B cell (primary cell): Measurements from ENCODE around the gene FARSB. TPM values are rescaled to one million over a fixed set of nuclear protein-coding genes. Genes with fewer than 3 reads are reported as not detected.

Experiments
- ATAC-seq: fragments of 200-7000 bp; cut with Tn5 transposase; one replicate; pipeline ENCODE4 v1.10.0; 2021; ENCODE audit warnings: low read depth, mild to moderate bottlenecking, moderate number of reproducible peaks, moderate library complexity
- CTCF ChIA-PET: fragments of 350-600 bp; sonication (Branson Sonifier 250); formaldehyde crosslinking; loops from one replicate; lab custom pipeline; 2021; ENCODE audit warnings: antibody characterized with exemption, inconsistent platforms; lab: Charles Lee
- POLR2A ChIA-PET: fragments of 350-600 bp; sonication (Branson Sonifier 250); formaldehyde crosslinking; loops from one replicate; lab custom pipeline; 2021; ENCODE audit warnings: antibody characterized with exemption; lab: Charles Lee
- DNase-seq: peaks from one replicate; pipeline ENCODE4 v3.0.0; 2013
- H2AFZ ChIP-seq: 2 replicates; pipeline ENCODE4 v1.6.1; 2012; ENCODE audit warnings: mild to moderate bottlenecking, low read depth, low read length; ENCODE audit not compliant: insufficient read depth, poor library complexity, severe bottlenecking
- H3K27ac ChIP-seq, 2 donors: 1 replicate in 1 of 2; 2 replicates in 1 of 2; pipeline ENCODE4 v1.5.1; 2012 to 2013; ENCODE audit warnings: low read length in 2 of 2, mild to moderate bottlenecking in 2 of 2, moderate library complexity in 1 of 2
- H3K27me3 ChIP-seq, 4 experiments: fragments of 200-600 bp in 1 of 4; sonication (generic) in 1 of 4; replicated peaks in 1 of 4; 1 replicate in 2 of 4; 2 replicates in 2 of 4; pipeline versions ENCODE4 v1.6.1 to v1.7.0; 2013 to 2016; ENCODE audit warnings: low read length in 3 of 4, mild to moderate bottlenecking in 2 of 4, mixed read lengths in 1 of 4, moderate library complexity in 1 of 4; ENCODE audit not compliant: insufficient read depth in 4 of 4, control insufficient read depth in 3 of 4; ENCODE audit errors: control extremely low read depth in 1 of 4
- H3K36me3 ChIP-seq, 2 experiments: replicated peaks in 1 of 2; 1 replicate in 1 of 2; 2 replicates in 1 of 2; pipeline versions ENCODE4 v1.6.1 to v1.7.1; 2013; ENCODE audit warnings: low read length in 1 of 2; ENCODE audit not compliant: insufficient read depth in 2 of 2, control insufficient read depth in 1 of 2; ENCODE audit errors: control extremely low read depth in 1 of 2, extremely low read depth in 1 of 2
- H3K4me1 ChIP-seq, 2 donors: fragments of 200-600 bp in 1 of 2; sonication (generic) in 1 of 2; 1 replicate in 1 of 2; 2 replicates in 1 of 2; pipeline versions ENCODE4 v1.5.1 to v1.6.1; 2013 to 2017; ENCODE audit warnings: low read length in 2 of 2; ENCODE audit not compliant: control insufficient read depth in 2 of 2, insufficient read depth in 2 of 2
- H3K4me2 ChIP-seq: replicated peaks from 2 replicates; pipeline ENCODE3; 2012; ENCODE audit warnings: mild to moderate bottlenecking, low read depth, low read length; ENCODE audit not compliant: poor library complexity, severe bottlenecking
- H3K4me3 ChIP-seq, 5 experiments: fragments of 200-600 bp in 1 of 5; sonication (generic) in 1 of 5; 1 replicate in 3 of 5; 2 replicates in 2 of 5; pipeline versions ENCODE4 v1.5.1 to v1.7.0; 2011 to 2016; ENCODE audit warnings: low read length in 4 of 5, mild to moderate bottlenecking in 4 of 5, low read depth in 2 of 5, control low read depth in 1 of 5, moderate library complexity in 1 of 5; ENCODE audit not compliant: insufficient read depth in 1 of 5; ENCODE audit errors: control extremely low read depth in 1 of 5, extremely low read depth in 1 of 5
- H3K79me2 ChIP-seq: fragments of 200-600 bp; sonication (generic); one replicate; pipeline ENCODE4 v1.6.0; 2016; ENCODE audit warnings: low read length; ENCODE audit not compliant: control insufficient read depth, insufficient read depth
- H3K9ac ChIP-seq: fragments of 200-600 bp; sonication (generic); 2 replicates; pipeline ENCODE4 v1.6.1; 2017; ENCODE audit warnings: mild to moderate bottlenecking, low read length, moderate library complexity
- H3K9me3 ChIP-seq, 3 donors: one replicate each; pipeline versions ENCODE4 v1.6.1 to v1.7.1; 2013; ENCODE audit warnings: low read length in 2 of 3; ENCODE audit not compliant: control insufficient read depth in 2 of 3, insufficient read depth in 1 of 3; ENCODE audit errors: control extremely low read depth in 1 of 3
- H4K20me1 ChIP-seq: 2 replicates; pipeline ENCODE4 v1.6.0; 2012; ENCODE audit warnings: mild to moderate bottlenecking, low read length; ENCODE audit not compliant: insufficient read depth, control insufficient read depth, poor library complexity, severe bottlenecking
- H3K27ac Mint-ChIP-seq: one replicate; pipeline ENCODE4 v1.8.0; 2021; ENCODE audit warnings: mixed read lengths
- H3K27me3 Mint-ChIP-seq: one replicate; pipeline ENCODE4 v1.8.0; 2021; ENCODE audit warnings: mixed read lengths
- H3K4me1 Mint-ChIP-seq: one replicate; pipeline ENCODE4 v1.8.0; 2021; ENCODE audit warnings: mixed read lengths
- H3K4me3 Mint-ChIP-seq: one replicate; pipeline ENCODE4 v1.8.0; 2021; ENCODE audit warnings: mixed read lengths
- H3K9me3 Mint-ChIP-seq: one replicate; pipeline ENCODE4 v1.8.0; 2022; ENCODE audit warnings: mixed read lengths; ENCODE audit not compliant: insufficient read depth
- EZH2 ChIP-seq: IDR thresholded peaks from 2 replicates; pipeline ENCODE4 v1.6.1; 2012; ENCODE audit warnings: borderline replicate concordance, low read depth, mild to moderate bottlenecking, moderate library complexity, low read length; ENCODE audit not compliant: insufficient read depth, poor library complexity, severe bottlenecking
- WGBS: methylation state at CpG from one replicate; pipeline ENCODE4 v1.1.5; 2013; ENCODE audit warnings: missing lambda C conversion rate; ENCODE audit not compliant: insufficient coverage; 5-methylcytosine and 5-hydroxymethylcytosine counted together
- intact Hi-C: fragments of 100-400 bp; cut with micrococcal nuclease; formaldehyde crosslinking; loops from one replicate; pipeline ENCODE4 v1.10.0; 2022
- polyA plus RNA-seq: library from polyadenylated mRNA; depleted of rRNA; stranded (reverse); fragments of >200 nt; gene quantifications from 2 replicates; pipeline ENCODE4 v1.2.3, GENCODE V29; 2012
- total RNA-seq, 2 donors: library from RNA; stranded (reverse); fragments of 120-200 nt in 1 of 2; gene quantifications; 1 replicate in 1 of 2; 2 replicates in 1 of 2; pipeline versions ENCODE4 v1.2.3 to v1.2.4, GENCODE V29; 2013 to 2022
- TF ChIP-seq, protein P1 (sequence below): fragments of 200-600 bp; IDR thresholded peaks from one replicate; pipeline ENCODE4 v1.8.0; 2022; ENCODE audit warnings: antibody characterized with exemption, mild to moderate bottlenecking

Gene FARSB
- total and polyA plus RNA-seq, 2 donors (not counting 1 experiment from before 2014, with no cell fraction given) = 9.2 to 10.2 TPM

DNA sequence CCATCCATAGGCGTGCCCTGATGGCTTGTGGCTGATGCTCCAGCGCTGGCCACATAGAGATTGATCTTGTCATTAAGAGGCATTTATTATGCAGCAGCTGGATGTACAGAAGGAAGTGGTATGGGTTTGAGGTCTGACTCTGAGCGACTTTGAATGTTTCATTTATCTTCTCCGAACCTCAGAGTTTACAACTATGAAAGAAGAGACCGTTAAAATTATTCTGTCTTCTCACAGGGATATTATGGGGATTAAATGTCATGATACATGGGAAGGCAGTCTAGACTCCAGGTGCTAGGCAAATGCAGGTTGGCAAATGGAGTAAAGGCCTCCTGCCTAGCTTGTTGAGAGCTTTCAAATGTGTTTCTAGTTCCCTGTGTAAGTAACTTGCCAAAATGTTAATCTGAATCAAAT lies 45.8 kb upstream of the FARSB start:
- intact Hi-C loops = no loop called here
- no peak for TF ChIP-seq EZH2
- TF ChIP-seq, protein P1, sequence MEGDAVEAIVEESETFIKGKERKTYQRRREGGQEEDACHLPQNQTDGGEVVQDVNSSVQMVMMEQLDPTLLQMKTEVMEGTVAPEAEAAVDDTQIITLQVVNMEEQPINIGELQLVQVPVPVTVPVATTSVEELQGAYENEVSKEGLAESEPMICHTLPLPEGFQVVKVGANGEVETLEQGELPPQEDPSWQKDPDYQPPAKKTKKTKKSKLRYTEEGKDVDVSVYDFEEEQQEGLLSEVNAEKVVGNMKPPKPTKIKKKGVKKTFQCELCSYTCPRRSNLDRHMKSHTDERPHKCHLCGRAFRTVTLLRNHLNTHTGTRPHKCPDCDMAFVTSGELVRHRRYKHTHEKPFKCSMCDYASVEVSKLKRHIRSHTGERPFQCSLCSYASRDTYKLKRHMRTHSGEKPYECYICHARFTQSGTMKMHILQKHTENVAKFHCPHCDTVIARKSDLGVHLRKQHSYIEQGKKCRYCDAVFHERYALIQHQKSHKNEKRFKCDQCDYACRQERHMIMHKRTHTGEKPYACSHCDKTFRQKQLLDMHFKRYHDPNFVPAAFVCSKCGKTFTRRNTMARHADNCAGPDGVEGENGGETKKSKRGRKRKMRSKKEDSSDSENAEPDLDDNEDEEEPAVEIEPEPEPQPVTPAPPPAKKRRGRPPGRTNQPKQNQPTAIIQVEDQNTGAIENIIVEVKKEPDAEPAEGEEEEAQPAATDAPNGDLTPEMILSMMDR = no peak
- 0% methylated on average over 2 of the region's 5 CpGs for WGBS
- Mint-ChIP-seq H3K4me3 (no peak overlapping the region), H3K27ac (no peak overlapping the region), H3K9me3 (no peaks in the 10 kb centered on the region), H3K27me3 (peaks cover 52% of the 10 kb centered on the region), H3K4me1 (no peaks in the 10 kb centered on the region)
- Histone ChIP-seq H3K4me2 (no peak overlapping the region), H3K4me3 (no peak overlapping the region), H3K27me3 (peaks cover 0 to 7% (median 2%) of the 10 kb centered on the region in 4 experiments), H3K27ac (no peak overlapping the region), H3K9ac (no peak overlapping the region), H3K36me3 (no peaks in the 10 kb centered on the region), H4K20me1 (no peaks in the 10 kb centered on the region), H3K4me1 (no peaks in the 10 kb centered on the region), H3K79me2 (no peaks in the 10 kb centered on the region), H2AFZ (no peak overlapping the region), H3K9me3 (no peaks in the 10 kb centered on the region)
- CTCF ChIA-PET = interaction anchor here (1.0 kb wide), 1 partner anchor 202 kb away, joined by 3 read pairs; no protein-coding TSS in a partner anchor
- POLR2A ChIA-PET = no interaction called here
- DNase-seq = no peak
- no peak for ATAC-seq

DNA sequence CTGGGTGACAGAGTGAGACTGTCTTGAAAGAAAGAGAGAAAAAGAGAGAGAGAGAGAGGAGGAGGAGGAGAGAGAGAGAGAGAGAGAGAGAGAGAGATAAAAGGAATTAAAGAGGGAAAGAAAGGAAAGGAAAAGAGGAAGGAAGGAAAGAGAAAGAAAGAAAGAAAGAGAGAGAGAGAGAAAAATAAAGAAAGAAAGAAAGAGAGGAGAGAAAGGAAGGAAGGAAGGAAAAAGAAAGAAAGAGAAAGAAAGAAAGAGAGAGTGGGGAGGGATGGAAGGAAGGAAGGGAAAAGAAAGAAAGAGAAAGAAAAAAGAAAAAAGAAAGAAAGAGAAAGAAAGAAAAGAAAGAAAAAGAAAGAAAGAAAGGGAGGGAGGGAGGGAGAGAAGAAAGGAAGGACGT lies 45.3 kb upstream of the FARSB start:
- H3K9me3 ChIP-seq = no peaks in the 10 kb centered on the region
- 40% methylated on average over 1 of the region's 1 CpG for WGBS
- H3K4me3 Mint-ChIP-seq = no peak overlapping the region

More for the DNA sequence above, 45.3 kb upstream of the FARSB start:
- H3K27ac ChIP-seq = no peak overlapping the region
- no peak overlapping the region for H3K4me2 ChIP-seq
- H3K4me1 ChIP-seq = no peaks in the 10 kb centered on the region
- H3K27me3 ChIP-seq = peaks cover 0 to 7% (median 2%) of the 10 kb centered on the region in 4 experiments
- H3K79me2 ChIP-seq = no peaks in the 10 kb centered on the region
- intact Hi-C loops = no loop called here
- ATAC-seq (no peak), DNase-seq (no peak)
- no peaks in the 10 kb centered on the region for H3K4me1 Mint-ChIP-seq
- no peak overlapping the region for H3K27ac Mint-ChIP-seq
- no peaks in the 10 kb centered on the region for H4K20me1 ChIP-seq
- H2AFZ ChIP-seq = no peak overlapping the region
- peaks cover 49% of the 10 kb centered on the region for H3K27me3 Mint-ChIP-seq
- POLR2A ChIA-PET = no interaction called here
- no peak overlapping the region for H3K9ac ChIP-seq
- no peak overlapping the region for H3K4me3 ChIP-seq
- TF ChIP-seq EZH2 = no peak
- TF ChIP-seq, protein P1 = peak; percentile 41
- no peaks in the 10 kb centered on the region for H3K9me3 Mint-ChIP-seq
- CTCF ChIA-PET = interaction anchor here (1.0 to 2.7 kb wide), 3 partner anchors 8 to 202 kb away, joined by 3 to 23 read pairs (median 3); no protein-coding TSS in a partner anchor
- H3K36me3 ChIP-seq = no peaks in the 10 kb centered on the region
